Activated effector memory CD4-positive, alpha-beta T cell treated with Interleukin-2 at 50 U/mL for 16 hours (primary cell): Measurements from ENCODE around the gene PTBP1.

ENCODE experiments used
- DNase-seq: peaks from one replicate; pipeline ENCODE4 v3.0.0-alpha.2; 2020

The PTBP1 gene

DNA sequence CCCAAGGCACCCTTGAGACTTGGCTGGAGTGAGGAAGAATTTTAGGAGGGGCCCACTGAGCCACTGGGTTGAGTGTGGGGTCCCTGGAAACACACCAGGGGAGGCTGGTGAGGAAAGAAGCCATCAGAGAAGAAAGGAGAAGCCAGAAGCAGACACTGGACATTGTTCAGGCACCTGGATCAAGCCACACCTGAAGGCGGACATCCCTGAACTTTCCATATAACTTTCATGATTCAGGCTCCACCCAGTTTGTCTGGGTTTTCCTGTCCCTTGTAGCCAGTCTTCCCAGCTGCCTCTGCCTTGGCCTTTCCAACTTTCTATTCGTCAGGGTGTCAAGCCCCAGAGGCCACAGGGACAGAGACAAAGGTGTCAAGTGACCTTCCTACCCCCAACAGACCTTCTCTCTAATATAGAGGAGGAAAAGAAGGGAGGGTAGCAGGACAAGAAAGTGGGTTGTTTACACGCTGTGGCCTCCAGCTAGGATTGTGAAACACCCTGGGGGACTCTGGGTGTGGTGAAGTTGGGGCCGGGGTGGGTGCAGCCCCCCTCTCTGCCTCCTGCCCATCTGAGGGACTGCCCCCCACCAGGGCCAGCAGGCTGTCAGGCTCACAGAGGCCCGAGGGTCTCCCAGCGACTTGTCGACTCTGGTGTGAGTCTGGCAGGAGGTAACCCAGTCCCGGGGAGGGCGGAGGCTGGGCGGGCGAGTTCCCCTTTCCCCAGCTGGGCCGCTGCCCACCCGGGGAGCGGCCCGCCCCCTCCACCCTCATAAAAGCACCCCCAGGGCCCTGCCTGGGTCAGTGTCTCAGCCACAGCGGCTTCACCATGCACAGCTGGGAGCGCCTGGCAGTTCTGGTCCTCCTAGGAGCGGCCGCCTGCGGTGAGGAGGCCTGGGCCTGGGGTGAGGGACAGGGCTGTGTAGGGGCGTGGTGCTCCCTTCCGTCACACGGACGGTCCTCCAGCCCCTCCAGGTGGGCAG, 61.9 kb downstream of the PTBP1 start, which contains the start of gene CFD:
CFD (plus strand) TSS at position 797 of the 976 bp plus-strand sequence; CDS start at position 823, 26 bp downstream.
- DNase-seq = no peak

DNA sequence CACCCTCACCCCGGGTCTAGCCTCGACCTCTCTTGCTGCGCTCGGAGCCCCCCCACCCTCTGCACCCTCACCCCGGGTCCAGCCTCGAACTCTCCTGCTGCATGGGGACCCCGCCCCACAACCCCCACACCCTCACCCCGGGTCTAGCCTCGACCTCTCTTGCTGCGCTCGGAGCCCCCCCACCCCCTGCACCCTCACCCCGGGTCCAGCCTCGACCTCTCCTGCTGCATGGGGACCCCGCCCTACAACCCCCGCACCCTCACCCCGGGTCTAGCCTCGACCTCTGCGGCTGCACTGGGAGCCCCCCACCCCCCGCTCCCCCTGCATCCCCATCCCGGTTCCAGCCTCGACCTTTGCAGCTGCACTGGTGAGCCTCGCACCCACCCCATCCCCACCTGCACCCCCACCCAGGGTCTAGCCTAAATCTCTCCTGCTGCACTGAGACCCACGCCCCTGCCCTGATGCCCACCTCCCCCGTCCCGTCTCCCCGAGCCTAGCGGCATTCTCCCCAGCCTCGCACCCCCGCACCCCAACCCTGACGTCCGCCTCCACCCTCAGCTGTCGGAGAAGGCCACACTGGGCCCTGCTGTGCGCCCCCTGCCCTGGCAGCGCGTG, 64.0 kb downstream of the PTBP1 start:
- DNase-seq = no peak
